GM12875 (cell line): ENCODE data around the gene MADCAM1.

Experiments
- H3K4me3 ChIP-seq: one replicate; pipeline ENCODE4 v1.5.1; 2011; ENCODE audit warnings: low read depth, low read length, control low read depth
- CTCF ChIP-seq: IDR thresholded peaks from 2 replicates; pipeline ENCODE4 v1.5.1; 2011; ENCODE audit warnings: low read depth, mild to moderate bottlenecking, control low read depth, inconsistent platforms, low read length, moderate library complexity, borderline replicate concordance; ENCODE audit not compliant: insufficient read depth

The MADCAM1 gene

GRCh38 chr19:507286-508203 is 11.3 kb downstream of the MADCAM1 start, which contains the start of gene TPGS1:
Gene TPGS1, plus strand, starts transcription at chr19:507497. Its CDS starts 10 bp downstream, at chr19:507507.
- peak within 1 kb of the TSS; percentile 98 for H3K4me3 ChIP-seq
- no peak for TF ChIP-seq CTCF

GRCh38 chr19:508204-509150 is 12.2 kb downstream of the MADCAM1 start:
- peak overlapping the region; percentile 98 for H3K4me3 ChIP-seq
- no peak for TF ChIP-seq CTCF

DNA sequence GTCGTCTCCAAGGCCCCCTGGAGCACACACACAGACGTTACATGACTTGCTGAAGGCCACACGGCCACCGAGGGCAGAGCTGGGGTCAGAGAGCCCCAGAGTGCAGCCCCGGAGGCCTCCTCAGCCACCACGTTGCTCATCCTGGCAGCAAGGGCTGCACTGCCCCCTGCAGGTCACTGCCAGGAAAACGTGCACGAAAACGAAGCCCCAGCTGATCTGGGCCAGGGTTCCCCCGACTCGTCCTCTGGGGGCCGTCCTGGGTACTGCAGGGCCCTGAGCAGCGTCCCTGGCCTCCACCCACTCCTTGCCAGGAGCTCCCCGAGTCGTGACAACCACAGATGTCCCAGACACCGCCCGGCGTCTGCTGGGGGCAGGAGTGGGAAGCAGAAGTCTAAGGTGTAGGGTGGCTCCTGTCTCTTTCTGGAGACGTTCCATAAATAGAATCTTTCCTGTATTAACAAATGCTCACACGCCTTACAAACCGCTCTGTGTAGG is 14.4 kb downstream of the MADCAM1 start:
- TF ChIP-seq CTCF = peak; percentile 100
- H3K4me3 ChIP-seq = no peak overlapping the region

DNA sequence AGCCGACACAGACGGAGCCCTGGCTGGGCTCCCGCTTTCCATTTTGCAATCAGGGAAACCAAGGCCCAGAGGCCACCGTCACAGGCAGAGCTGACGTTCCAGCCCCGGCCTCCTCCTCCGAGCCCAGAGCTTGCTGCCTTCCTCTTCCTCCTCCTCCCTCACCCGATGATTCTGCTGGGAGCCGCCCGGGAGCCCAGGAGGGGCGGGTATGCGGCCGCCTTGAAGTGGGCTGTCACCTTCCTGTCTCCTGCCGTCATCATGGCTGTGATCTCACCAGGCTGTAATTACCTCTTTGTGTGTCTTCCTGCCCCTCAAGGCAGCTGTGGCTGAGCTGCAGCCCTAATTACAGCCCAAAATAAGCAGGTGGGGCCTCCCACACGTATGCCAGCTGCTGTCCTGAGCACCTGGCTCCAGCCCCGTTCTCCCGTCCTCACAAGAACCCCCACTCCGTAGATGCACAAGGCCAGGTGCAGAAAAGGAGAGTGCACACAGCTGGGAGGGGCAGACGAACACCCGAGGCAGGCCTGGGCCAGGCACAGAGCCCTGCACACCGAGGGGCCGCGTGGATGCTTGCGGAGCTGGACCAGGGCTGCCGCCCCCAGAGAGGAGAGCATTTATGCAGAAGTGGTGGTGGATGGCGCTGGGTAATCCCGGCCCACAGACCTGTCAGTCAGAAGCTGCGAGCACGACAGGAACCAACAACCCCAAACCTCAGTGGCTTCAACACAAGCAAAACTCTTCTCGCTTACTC is 15.0 kb downstream of the MADCAM1 start:
- TF ChIP-seq CTCF = no peak
- H3K4me3 ChIP-seq = no peak overlapping the region

- no peak for TF ChIP-seq CTCF
- H3K4me3 ChIP-seq = no peak overlapping the region
Measured at GRCh38 chr19:512547-513365, 16.5 kb downstream of the MADCAM1 start.
